Breast epithelium (tissue), 3 donors: ENCODE measurements around the gene TEX264. TPM values are rescaled to one million over a fixed set of nuclear protein-coding genes. Genes with fewer than 3 reads are reported as not detected.

Experiments used
- total RNA-seq, 3 donors: library from RNA; depleted of rRNA; stranded (reverse); fragments of >200 nt; gene quantifications; one replicate each; pipeline ENCODE4 v1.1.0, GENCODE V29; 2016

TEX264 gene
- total RNA-seq, 3 donors from 2014 or later: 55.7 to 94.3 (median 80.5) TPM

Other genes starting within 250 kb of the TEX264 start
- 10 to 100 TPM; 19.0 to 30.0 (median 22.3) TPM for gene DCAF1, start 171.2 kb upstream of the TEX264 start, total RNA-seq
- gene RAD54L2, start 132.5 kb upstream of the TEX264 start, total RNA-seq: 10 to 100 TPM; 20.2 to 28.5 (median 22.6) TPM
- gene GRM2, start 35.8 kb downstream of the TEX264 start, total RNA-seq: 1 to 10 TPM in 1 of 3 donors, not detected in 2; 1.3 TPM
- gene IQCF6, start 108.0 kb downstream of the TEX264 start, total RNA-seq: not detected
- not detected for gene IQCF2, start 190.4 kb downstream of the TEX264 start, total RNA-seq
- gene IQCF5, start 204.3 kb downstream of the TEX264 start, total RNA-seq: not detected
- not detected for gene IQCF1, start 232.1 kb downstream of the TEX264 start, total RNA-seq